HG03097 (cell line): ENCODE results near the gene LDLRAP1.
A peak's percentile ranks its signal among the peaks of the same experiment; 100 is the strongest.

Experiments
- ATAC-seq: cut with Tn5 transposase; IDR thresholded peaks from one replicate; pipeline ENCODE4 v1.9.1; 2021; ENCODE audit not compliant: unreplicated experiment, low FRiP score

LDLRAP1 gene

GRCh38 chr1:25541889-25542658 is 1.3 kb upstream of the LDLRAP1 start:
- no peak for ATAC-seq

- ATAC-seq, result no peak
These were observed 391 bp upstream of the LDLRAP1 start for GRCh38 chr1:25543005-25543424.

GRCh38 chr1:25544243-25544764 is 898 bp downstream of the LDLRAP1 start:
- ATAC-seq, result no peak

- ATAC-seq, result no peak
These were observed 1.4 kb downstream of the LDLRAP1 start for GRCh38 chr1:25544819-25545218.

GRCh38 chr1:25545767-25546166 is 2.4 kb downstream of the LDLRAP1 start:
- ATAC-seq, result no peak

- no peak for ATAC-seq
These were observed 2.8 kb downstream of the LDLRAP1 start for GRCh38 chr1:25546193-25546592.

GRCh38 chr1:25548601-25549000 is 5.2 kb downstream of the LDLRAP1 start:
- no peak for ATAC-seq

GRCh38 chr1:25549273-25550154 is 6.1 kb downstream of the LDLRAP1 start:
- peak; percentile 85 for ATAC-seq

- no peak for ATAC-seq
These were observed 6.7 kb downstream of the LDLRAP1 start for GRCh38 chr1:25550155-25550506.

GRCh38 chr1:25550683-25551310 is 7.4 kb downstream of the LDLRAP1 start:
- no peak for ATAC-seq

GRCh38 chr1:25553749-25554429 is 10.5 kb downstream of the LDLRAP1 start:
- no peak for ATAC-seq

GRCh38 chr1:25554430-25554780 is 11.0 kb downstream of the LDLRAP1 start:
- ATAC-seq, result no peak

- no peak for ATAC-seq
These were observed 11.7 kb downstream of the LDLRAP1 start for GRCh38 chr1:25554886-25555752.

GRCh38 chr1:25555753-25556092 is 12.3 kb downstream of the LDLRAP1 start:
- ATAC-seq, result no peak

- no peak for ATAC-seq
These were observed 12.8 kb downstream of the LDLRAP1 start for GRCh38 chr1:25556132-25556670.

- no peak for ATAC-seq
These were observed 13.5 kb downstream of the LDLRAP1 start for GRCh38 chr1:25556791-25557476.

- no peak for ATAC-seq
These were observed 14.1 kb downstream of the LDLRAP1 start for GRCh38 chr1:25557543-25557942.

GRCh38 chr1:25559031-25559430 is 15.6 kb downstream of the LDLRAP1 start:
- no peak for ATAC-seq

GRCh38 chr1:25560001-25560400 is 16.6 kb downstream of the LDLRAP1 start:
- ATAC-seq, result no peak
